Liver (tissue), 9 donors: ENCODE measurements around the gene SEMA3C. TPM values are rescaled to one million over a fixed set of nuclear protein-coding genes. Genes with fewer than 3 reads are reported as not detected.

Experiments used
- DNase-seq: peaks from one replicate; pipeline ENCODE4 v3.0.0-alpha.2; 2017; ENCODE audit warnings: low spot score
- H3K27ac ChIP-seq, 2 donors: one replicate each; pipeline ENCODE4 v1.7.0; 2013; ENCODE audit warnings: inconsistent platforms in 2 of 2, low read length in 2 of 2, control low read depth in 1 of 2, low read depth in 1 of 2, mild to moderate bottlenecking in 1 of 2
- H3K27me3 ChIP-seq, 4 donors: one replicate each; pipeline versions ENCODE4 v1.6.1 to v1.7.0; 2013; ENCODE audit warnings: low read length in 3 of 4, inconsistent platforms in 1 of 4, mild to moderate bottlenecking in 1 of 4, moderate library complexity in 1 of 4; ENCODE audit not compliant: control insufficient read depth in 4 of 4, insufficient read depth in 4 of 4
- H3K36me3 ChIP-seq, 4 donors: one replicate each; pipeline versions ENCODE4 v1.6.1 to v1.7.0; 2013; ENCODE audit warnings: low read length in 3 of 4, mild to moderate bottlenecking in 3 of 4, low read depth in 1 of 4, moderate library complexity in 1 of 4; ENCODE audit not compliant: control insufficient read depth in 4 of 4, insufficient read depth in 3 of 4
- H3K4me1 ChIP-seq, 4 donors: one replicate each; pipeline versions ENCODE4 v1.6.1 to v1.7.0; 2013; ENCODE audit warnings: low read length in 3 of 4, mild to moderate bottlenecking in 3 of 4, moderate library complexity in 1 of 4; ENCODE audit not compliant: control insufficient read depth in 4 of 4, insufficient read depth in 4 of 4
- H3K4me3 ChIP-seq, 3 donors: one replicate each; pipeline versions ENCODE4 v1.6.1 to v1.7.0; 2013; ENCODE audit warnings: low read length in 3 of 3, control low read depth in 1 of 3, low read depth in 1 of 3, mild to moderate bottlenecking in 1 of 3
- H3K9ac ChIP-seq, 2 donors: one replicate each; pipeline ENCODE4 v1.7.0; 2013; ENCODE audit warnings: low read length in 2 of 2, mild to moderate bottlenecking in 2 of 2, moderate library complexity in 2 of 2, control low read depth in 1 of 2, low read depth in 1 of 2
- H3K9me3 ChIP-seq, 4 donors: one replicate each; pipeline versions ENCODE4 v1.6.1 to v1.7.0; 2013; ENCODE audit warnings: low read length in 3 of 4; ENCODE audit not compliant: control insufficient read depth in 4 of 4
- EGR1 ChIP-seq, 2 donors: IDR thresholded peaks; 2 replicates each; pipeline ENCODE4 v1.6.1; 2016 to 2018; ENCODE audit warnings: antibody characterized with exemption in 2 of 2, low read depth in 2 of 2
- FOXA1 ChIP-seq: IDR thresholded peaks from 2 replicates; pipeline ENCODE4 v1.6.1; 2016; ENCODE audit warnings: antibody characterized with exemption
- FOXA2 ChIP-seq: IDR thresholded peaks from 2 replicates; pipeline ENCODE4 v1.6.1; 2016; ENCODE audit warnings: antibody characterized with exemption
- GABPA ChIP-seq, 2 donors: IDR thresholded peaks in 1 of 2; conservative IDR thresholded peaks in 1 of 2; 2 replicates each; pipeline ENCODE4 v1.6.1; 2016; ENCODE audit warnings: antibody characterized with exemption in 2 of 2, mild to moderate bottlenecking in 1 of 2, moderate library complexity in 1 of 2
- HNF4A ChIP-seq, 2 donors: conservative IDR thresholded peaks; 2 replicates each; pipeline ENCODE4 v1.6.1; 2016; ENCODE audit warnings: antibody characterized with exemption in 2 of 2, mild to moderate bottlenecking in 2 of 2
- HNF4G ChIP-seq: IDR thresholded peaks from 2 replicates; pipeline ENCODE4 v1.6.1; 2016; ENCODE audit warnings: antibody characterized with exemption
- JUND ChIP-seq, 2 donors: IDR thresholded peaks; 2 replicates each; pipeline ENCODE4 v1.6.1; 2016; ENCODE audit warnings: antibody characterized with exemption in 2 of 2
- NR2F2 ChIP-seq: IDR thresholded peaks from 2 replicates; pipeline ENCODE4 v1.6.1; 2016; ENCODE audit warnings: antibody characterized with exemption
- RAD21 ChIP-seq, 2 donors: IDR thresholded peaks; 2 replicates each; pipeline ENCODE4 v1.6.1; 2016; ENCODE audit warnings: antibody characterized with exemption in 2 of 2, mild to moderate bottlenecking in 2 of 2
- RXRA ChIP-seq, 2 donors: IDR thresholded peaks; 2 replicates each; pipeline ENCODE4 v1.6.1; 2017 to 2018; ENCODE audit warnings: antibody characterized with exemption in 2 of 2, mild to moderate bottlenecking in 1 of 2
- SP1 ChIP-seq: IDR thresholded peaks from 2 replicates; pipeline ENCODE4 v1.6.1; 2018; ENCODE audit warnings: antibody characterized with exemption, mild to moderate bottlenecking
- TAF1 ChIP-seq: conservative IDR thresholded peaks from 2 replicates; pipeline ENCODE4 v1.6.1; 2016; ENCODE audit warnings: antibody characterized with exemption, mild to moderate bottlenecking
- YY1 ChIP-seq: IDR thresholded peaks from 2 replicates; pipeline ENCODE4 v1.6.1; 2016; ENCODE audit warnings: antibody characterized with exemption, mild to moderate bottlenecking
- WGBS: extraction: QIAGEN DNeasy Blood & Tissue Kit; methylation state at CpG from one replicate; pipeline ENCODE4 v1.1.7; 2013; 5-methylcytosine and 5-hydroxymethylcytosine counted together
- polyA plus RNA-seq, 2 donors: library from polyadenylated mRNA; stranded (reverse) in 1 of 2; unstranded in 1 of 2; fragments of 200-250 nt in 1 of 2; fragments of >200 nt in 1 of 2; fragmentation: Nextera tagmentation in 1 of 2; extraction: Ambion mirVana in 1 of 2; gene quantifications; one replicate each; pipeline versions ENCODE4 v1.2.1 to v1.2.3, GENCODE V29; 2013 to 2015
- total RNA-seq, 2 donors: library from RNA; depleted of rRNA; stranded (reverse); fragments of >200 nt; gene quantifications; one replicate each; pipeline ENCODE4 v1.2.3, GENCODE V29; 2014
- TF ChIP-seq, protein P1 (sequence below): IDR thresholded peaks from 2 replicates; pipeline ENCODE4 v1.6.1; 2016; ENCODE audit warnings: antibody characterized with exemption, mild to moderate bottlenecking
- TF ChIP-seq, protein P2 (sequence below): fragments of 150-350 bp; IDR thresholded peaks from 2 replicates; pipeline ENCODE4 v1.5.1; 2017; ENCODE audit warnings: improper control_type of control experiment, low read depth, low read length; ENCODE audit not compliant: missing input control
- TF ChIP-seq, protein P3 (sequence below): IDR thresholded peaks from 2 replicates; pipeline ENCODE4 v1.6.1; 2016; ENCODE audit warnings: antibody characterized with exemption
- TF ChIP-seq, protein P4 (sequence below): IDR thresholded peaks from 2 replicates; pipeline ENCODE4 v1.6.1; 2016; ENCODE audit warnings: antibody characterized with exemption
- donor health status: healthy.
- donor health status: healthy.
- donor health status: healthy.
- donor health status: healthy.
- donor health status: healthy.

Gene SEMA3C
- total and polyA plus RNA-seq, 4 donors, result 0.20 to 1.8 (median 0.64) TPM

DNA sequence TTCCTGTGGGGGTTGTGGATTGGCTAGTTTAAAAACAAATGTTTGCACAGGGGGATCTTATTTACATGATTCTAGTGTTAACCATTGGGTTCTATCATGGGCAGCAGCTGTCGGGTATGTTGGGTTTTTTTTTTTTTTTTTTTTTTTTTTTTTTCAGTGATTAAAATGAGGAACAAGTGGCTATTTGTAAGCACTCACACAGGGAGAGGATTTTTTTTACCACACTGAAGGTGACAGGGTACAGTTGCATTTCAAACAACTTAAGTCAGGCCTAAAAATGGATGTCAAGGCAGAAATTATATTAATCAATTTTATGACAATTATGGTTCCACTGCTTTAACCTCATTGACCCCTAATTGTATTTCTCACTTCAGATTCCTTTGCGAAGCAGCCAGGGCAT, 187.6 kb downstream of the SEMA3C start (continued):
- TF ChIP-seq, protein P1, sequence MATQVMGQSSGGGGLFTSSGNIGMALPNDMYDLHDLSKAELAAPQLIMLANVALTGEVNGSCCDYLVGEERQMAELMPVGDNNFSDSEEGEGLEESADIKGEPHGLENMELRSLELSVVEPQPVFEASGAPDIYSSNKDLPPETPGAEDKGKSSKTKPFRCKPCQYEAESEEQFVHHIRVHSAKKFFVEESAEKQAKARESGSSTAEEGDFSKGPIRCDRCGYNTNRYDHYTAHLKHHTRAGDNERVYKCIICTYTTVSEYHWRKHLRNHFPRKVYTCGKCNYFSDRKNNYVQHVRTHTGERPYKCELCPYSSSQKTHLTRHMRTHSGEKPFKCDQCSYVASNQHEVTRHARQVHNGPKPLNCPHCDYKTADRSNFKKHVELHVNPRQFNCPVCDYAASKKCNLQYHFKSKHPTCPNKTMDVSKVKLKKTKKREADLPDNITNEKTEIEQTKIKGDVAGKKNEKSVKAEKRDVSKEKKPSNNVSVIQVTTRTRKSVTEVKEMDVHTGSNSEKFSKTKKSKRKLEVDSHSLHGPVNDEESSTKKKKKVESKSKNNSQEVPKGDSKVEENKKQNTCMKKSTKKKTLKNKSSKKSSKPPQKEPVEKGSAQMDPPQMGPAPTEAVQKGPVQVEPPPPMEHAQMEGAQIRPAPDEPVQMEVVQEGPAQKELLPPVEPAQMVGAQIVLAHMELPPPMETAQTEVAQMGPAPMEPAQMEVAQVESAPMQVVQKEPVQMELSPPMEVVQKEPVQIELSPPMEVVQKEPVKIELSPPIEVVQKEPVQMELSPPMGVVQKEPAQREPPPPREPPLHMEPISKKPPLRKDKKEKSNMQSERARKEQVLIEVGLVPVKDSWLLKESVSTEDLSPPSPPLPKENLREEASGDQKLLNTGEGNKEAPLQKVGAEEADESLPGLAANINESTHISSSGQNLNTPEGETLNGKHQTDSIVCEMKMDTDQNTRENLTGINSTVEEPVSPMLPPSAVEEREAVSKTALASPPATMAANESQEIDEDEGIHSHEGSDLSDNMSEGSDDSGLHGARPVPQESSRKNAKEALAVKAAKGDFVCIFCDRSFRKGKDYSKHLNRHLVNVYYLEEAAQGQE, result no peak
- TF ChIP-seq, protein P2, sequence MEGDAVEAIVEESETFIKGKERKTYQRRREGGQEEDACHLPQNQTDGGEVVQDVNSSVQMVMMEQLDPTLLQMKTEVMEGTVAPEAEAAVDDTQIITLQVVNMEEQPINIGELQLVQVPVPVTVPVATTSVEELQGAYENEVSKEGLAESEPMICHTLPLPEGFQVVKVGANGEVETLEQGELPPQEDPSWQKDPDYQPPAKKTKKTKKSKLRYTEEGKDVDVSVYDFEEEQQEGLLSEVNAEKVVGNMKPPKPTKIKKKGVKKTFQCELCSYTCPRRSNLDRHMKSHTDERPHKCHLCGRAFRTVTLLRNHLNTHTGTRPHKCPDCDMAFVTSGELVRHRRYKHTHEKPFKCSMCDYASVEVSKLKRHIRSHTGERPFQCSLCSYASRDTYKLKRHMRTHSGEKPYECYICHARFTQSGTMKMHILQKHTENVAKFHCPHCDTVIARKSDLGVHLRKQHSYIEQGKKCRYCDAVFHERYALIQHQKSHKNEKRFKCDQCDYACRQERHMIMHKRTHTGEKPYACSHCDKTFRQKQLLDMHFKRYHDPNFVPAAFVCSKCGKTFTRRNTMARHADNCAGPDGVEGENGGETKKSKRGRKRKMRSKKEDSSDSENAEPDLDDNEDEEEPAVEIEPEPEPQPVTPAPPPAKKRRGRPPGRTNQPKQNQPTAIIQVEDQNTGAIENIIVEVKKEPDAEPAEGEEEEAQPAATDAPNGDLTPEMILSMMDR, result no peak
- TF ChIP-seq NR2F2 (no peak), FOXA1 (no peak), RAD21 (IDR thresholded peaks at IDR 0.05) (no peak)
- TF ChIP-seq, protein P3, sequence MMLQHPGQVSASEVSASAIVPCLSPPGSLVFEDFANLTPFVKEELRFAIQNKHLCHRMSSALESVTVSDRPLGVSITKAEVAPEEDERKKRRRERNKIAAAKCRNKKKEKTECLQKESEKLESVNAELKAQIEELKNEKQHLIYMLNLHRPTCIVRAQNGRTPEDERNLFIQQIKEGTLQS, result no peak

DNA sequence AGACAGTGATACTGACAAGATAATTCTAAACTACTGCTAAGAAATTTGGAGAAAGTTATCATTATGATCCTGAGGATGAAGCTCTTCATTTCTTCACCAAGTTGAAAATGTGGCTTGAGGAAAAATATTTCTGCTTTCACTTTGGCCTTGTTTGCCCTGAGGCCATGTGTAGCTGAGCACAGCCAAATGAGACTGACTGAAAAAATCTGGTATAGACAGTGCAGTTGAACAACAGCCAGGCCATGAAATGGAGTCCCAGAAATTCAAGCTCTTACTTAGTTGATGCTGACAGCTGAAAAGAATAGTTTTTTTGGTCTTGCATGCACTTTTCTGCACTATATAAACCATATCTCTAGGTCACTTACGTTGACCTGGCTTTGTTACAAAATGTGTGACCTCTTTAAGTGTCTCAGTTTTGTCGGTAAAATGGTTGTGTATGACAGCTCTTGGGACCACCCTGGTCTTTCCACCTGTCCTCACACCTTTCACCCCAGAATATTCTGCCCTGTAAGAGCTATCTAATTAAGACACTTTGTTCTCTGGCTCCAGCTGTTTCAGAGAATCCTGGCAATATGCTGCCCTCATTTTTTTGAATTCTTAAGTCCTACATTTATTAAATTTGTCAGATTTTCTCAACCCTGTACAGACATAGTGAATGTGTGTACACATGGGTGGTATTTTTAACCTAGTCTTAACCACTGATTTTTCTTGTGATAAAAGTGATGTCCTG, 189.1 kb downstream of the SEMA3C start:
- H3K4me3 ChIP-seq, result no peak overlapping the region
- H3K36me3 ChIP-seq, result no peaks in the 10 kb centered on the region
- H3K4me1 ChIP-seq, result no peaks in the 10 kb centered on the region
- TF ChIP-seq HNF4G (no peak), HNF4A (conservative IDR thresholded peaks at IDR 0.05) (no peak), FOXA1 (no peak), GABPA (IDR thresholded peaks at IDR 0.05 in 1 of 2, conservative IDR thresholded peaks at IDR 0.05 in 1 of 2) (no peak), RXRA (IDR thresholded peaks at IDR 0.05) (no peak), EGR1 (IDR thresholded peaks at IDR 0.05; ENCODE audit: low read depth in 2 of 2) (no peak), NR2F2 (no peak), SP1 (no peak), JUND (IDR thresholded peaks at IDR 0.05) (no peak), YY1 (no peak), FOXA2 (no peak), TAF1 (no peak)
- TF ChIP-seq, protein P4, sequence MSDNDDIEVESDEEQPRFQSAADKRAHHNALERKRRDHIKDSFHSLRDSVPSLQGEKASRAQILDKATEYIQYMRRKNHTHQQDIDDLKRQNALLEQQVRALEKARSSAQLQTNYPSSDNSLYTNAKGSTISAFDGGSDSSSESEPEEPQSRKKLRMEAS, result no peak
- TF ChIP-seq, protein P2, result no peak
- TF ChIP-seq, protein P1, result no peak
- TF ChIP-seq, protein P3, result no peak
- H3K27me3 ChIP-seq, result no peaks in the 10 kb centered on the region
- no peak for DNase-seq
- no peak overlapping the region for H3K27ac ChIP-seq
- no peak overlapping the region for H3K9ac ChIP-seq
- H3K9me3 ChIP-seq, result no peaks in the 10 kb centered on the region
- 80% methylated on average over 2 of the region's 2 CpGs for WGBS
